ENCODE results near the gene HDAC4. TPM values are rescaled to one million over a fixed set of nuclear protein-coding genes. Genes with fewer than 3 reads are reported as not detected.
"Not testable (repeated sequence)": the region's sequence is repeated elsewhere in the genome, so short reads cannot be mapped to it uniquely, and the experiment has no call there.

Gene HDAC4
- total RNA-seq, 1 donor from 2014 or later: 11.8 TPM

DNA sequence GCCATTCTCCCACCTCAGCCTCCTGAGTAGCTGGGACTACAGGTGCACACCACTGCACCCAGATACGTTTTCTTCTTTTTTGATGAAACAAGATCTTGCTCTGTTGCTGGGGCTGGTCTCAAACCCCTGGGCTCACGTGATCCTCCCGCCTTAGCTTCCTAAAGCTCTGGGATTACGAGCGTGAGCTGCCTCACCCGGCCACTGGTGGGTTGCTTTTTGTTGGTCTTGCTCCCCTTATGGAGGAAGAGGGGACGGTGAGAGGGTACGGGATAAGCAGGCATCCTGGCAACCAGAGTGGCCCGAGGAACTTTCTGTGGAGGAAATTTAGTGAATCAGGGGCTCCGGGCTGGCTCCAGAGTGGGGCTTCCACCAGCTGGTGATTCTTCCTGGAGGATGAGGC lies 222.3 kb downstream of the HDAC4 start:
- H3K79me2 ChIP-seq (ENCODE audit: insufficient read depth, low read length): no peaks in the 10 kb centered on the region
- Mint-ChIP-seq H3K36me3 (ENCODE audit: low read depth, unreplicated experiment) (peaks cover 33% of the 10 kb centered on the region), H3K27ac (ENCODE audit: unreplicated experiment) (no peak overlapping the region), H3K4me1 (ENCODE audit: low read depth, unreplicated experiment) (no peaks in the 10 kb centered on the region), H3K9me3 (ENCODE audit: unreplicated experiment) (peaks cover 6% of the 10 kb centered on the region), H3K4me3 (ENCODE audit: unreplicated experiment) (no peak overlapping the region), H3K27me3 (ENCODE audit: low read depth, unreplicated experiment) (no peaks in the 10 kb centered on the region)
- no peak overlapping the region for H3K27ac ChIP-seq (ENCODE audit: low read depth, low read length)
- H3K4me2 ChIP-seq (ENCODE audit: low read length): no peak overlapping the region
- no peaks in the 10 kb centered on the region for H4K20me1 ChIP-seq (ENCODE audit: insufficient read depth, low read length)
- TF ChIP-seq EZH2 (IDR thresholded peaks at IDR 0.05; ENCODE audit: insufficient read depth, low read length): no peak
- TF ChIP-seq, protein P1, sequence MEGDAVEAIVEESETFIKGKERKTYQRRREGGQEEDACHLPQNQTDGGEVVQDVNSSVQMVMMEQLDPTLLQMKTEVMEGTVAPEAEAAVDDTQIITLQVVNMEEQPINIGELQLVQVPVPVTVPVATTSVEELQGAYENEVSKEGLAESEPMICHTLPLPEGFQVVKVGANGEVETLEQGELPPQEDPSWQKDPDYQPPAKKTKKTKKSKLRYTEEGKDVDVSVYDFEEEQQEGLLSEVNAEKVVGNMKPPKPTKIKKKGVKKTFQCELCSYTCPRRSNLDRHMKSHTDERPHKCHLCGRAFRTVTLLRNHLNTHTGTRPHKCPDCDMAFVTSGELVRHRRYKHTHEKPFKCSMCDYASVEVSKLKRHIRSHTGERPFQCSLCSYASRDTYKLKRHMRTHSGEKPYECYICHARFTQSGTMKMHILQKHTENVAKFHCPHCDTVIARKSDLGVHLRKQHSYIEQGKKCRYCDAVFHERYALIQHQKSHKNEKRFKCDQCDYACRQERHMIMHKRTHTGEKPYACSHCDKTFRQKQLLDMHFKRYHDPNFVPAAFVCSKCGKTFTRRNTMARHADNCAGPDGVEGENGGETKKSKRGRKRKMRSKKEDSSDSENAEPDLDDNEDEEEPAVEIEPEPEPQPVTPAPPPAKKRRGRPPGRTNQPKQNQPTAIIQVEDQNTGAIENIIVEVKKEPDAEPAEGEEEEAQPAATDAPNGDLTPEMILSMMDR (IDR thresholded peaks at IDR 0.05; ENCODE audit: insufficient read depth, low read depth, low read length): no peak
- DNase-seq (ENCODE audit: low read depth): no peak
- H3K9ac ChIP-seq (ENCODE audit: low read length): no peak overlapping the region
- no peaks in the 10 kb centered on the region for H3K4me1 ChIP-seq (ENCODE audit: insufficient read depth, low read length)
- no peaks in the 10 kb centered on the region for H3K36me3 ChIP-seq (ENCODE audit: insufficient read depth, low read length)
- no peak overlapping the region for H2AFZ ChIP-seq (ENCODE audit: low read depth, low read length)
- FAIRE-seq: no peak
- H3K4me3 ChIP-seq (ENCODE audit: insufficient read depth, low read depth, low read length): no peak overlapping the region
- H3K27me3 ChIP-seq (ENCODE audit: insufficient read depth, low read length): no peaks in the 10 kb centered on the region
- no peaks in the 10 kb centered on the region for H3K9me3 ChIP-seq (ENCODE audit: insufficient read depth, low read depth, low read length)

- Mint-ChIP-seq H3K4me1 (ENCODE audit: low read depth, unreplicated experiment) (no peaks in the 10 kb centered on the region), H3K27ac (ENCODE audit: unreplicated experiment) (no peak overlapping the region), H3K4me3 (ENCODE audit: unreplicated experiment) (no peak overlapping the region), H3K36me3 (ENCODE audit: low read depth, unreplicated experiment) (peaks cover 33% of the 10 kb centered on the region), H3K27me3 (ENCODE audit: low read depth, unreplicated experiment) (no peaks in the 10 kb centered on the region), H3K9me3 (ENCODE audit: unreplicated experiment) (peaks cover 6% of the 10 kb centered on the region)
- Histone ChIP-seq H3K9ac (ENCODE audit: low read length) (no peak overlapping the region), H3K27me3 (ENCODE audit: insufficient read depth, low read length) (no peaks in the 10 kb centered on the region), H3K79me2 (ENCODE audit: insufficient read depth, low read length) (no peaks in the 10 kb centered on the region), H3K4me1 (ENCODE audit: insufficient read depth, low read length) (no peaks in the 10 kb centered on the region), H2AFZ (ENCODE audit: low read depth, low read length) (no peak overlapping the region), H3K27ac (ENCODE audit: low read depth, low read length) (no peak overlapping the region), H3K4me3 (ENCODE audit: insufficient read depth, low read depth, low read length) (no peak overlapping the region), H3K36me3 (ENCODE audit: insufficient read depth, low read length) (no peaks in the 10 kb centered on the region), H4K20me1 (ENCODE audit: insufficient read depth, low read length) (no peaks in the 10 kb centered on the region), H3K9me3 (ENCODE audit: insufficient read depth, low read depth, low read length) (no peaks in the 10 kb centered on the region), H3K4me2 (ENCODE audit: low read length) (no peak overlapping the region)
- FAIRE-seq (no peak), DNase-seq (ENCODE audit: low read depth) (no peak)
- TF ChIP-seq, protein P1 (IDR thresholded peaks at IDR 0.05; ENCODE audit: insufficient read depth, low read depth, low read length): no peak
- no peak for TF ChIP-seq EZH2 (IDR thresholded peaks at IDR 0.05; ENCODE audit: insufficient read depth, low read length)
Observed at GRCh38 chr2:239177908-239178307, 222.9 kb downstream of the HDAC4 start.

DNA sequence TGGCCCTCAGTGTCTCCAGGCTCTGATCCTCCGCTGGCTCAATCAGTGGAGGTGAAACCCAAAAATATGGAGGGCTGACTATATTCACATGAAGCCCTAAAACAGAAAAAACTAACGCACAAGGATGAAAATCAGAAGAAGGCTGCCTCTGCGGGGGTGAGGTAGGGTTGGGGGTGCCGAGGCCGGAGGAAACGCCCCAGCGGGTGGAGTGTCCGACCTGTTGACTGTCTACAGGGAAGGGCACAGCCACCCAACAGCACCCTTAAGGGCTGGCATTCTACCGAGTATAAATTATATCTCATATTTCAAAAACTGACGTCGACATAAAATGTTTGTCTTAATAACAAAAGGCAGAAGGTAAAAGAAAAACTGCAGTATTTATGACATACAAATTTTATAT lies 223.5 kb downstream of the HDAC4 start:
- Mint-ChIP-seq H3K36me3 (ENCODE audit: low read depth, unreplicated experiment) (peaks cover 33% of the 10 kb centered on the region), H3K27ac (ENCODE audit: unreplicated experiment) (no peak overlapping the region), H3K9me3 (ENCODE audit: unreplicated experiment) (peaks cover 9% of the 10 kb centered on the region), H3K27me3 (ENCODE audit: low read depth, unreplicated experiment) (no peaks in the 10 kb centered on the region), H3K4me1 (ENCODE audit: low read depth, unreplicated experiment) (no peaks in the 10 kb centered on the region), H3K4me3 (ENCODE audit: unreplicated experiment) (no peak overlapping the region)
- Histone ChIP-seq H4K20me1 (ENCODE audit: insufficient read depth, low read length) (no peaks in the 10 kb centered on the region), H3K27ac (ENCODE audit: low read depth, low read length) (no peak overlapping the region), H3K4me3 (ENCODE audit: insufficient read depth, low read depth, low read length) (no peak overlapping the region), H3K9me3 (ENCODE audit: insufficient read depth, low read depth, low read length) (no peaks in the 10 kb centered on the region), H3K4me2 (ENCODE audit: low read length) (no peak overlapping the region), H3K4me1 (ENCODE audit: insufficient read depth, low read length) (no peaks in the 10 kb centered on the region), H2AFZ (ENCODE audit: low read depth, low read length) (no peak overlapping the region), H3K9ac (ENCODE audit: low read length) (no peak overlapping the region), H3K36me3 (ENCODE audit: insufficient read depth, low read length) (no peaks in the 10 kb centered on the region), H3K79me2 (ENCODE audit: insufficient read depth, low read length) (no peaks in the 10 kb centered on the region), H3K27me3 (ENCODE audit: insufficient read depth, low read length) (no peaks in the 10 kb centered on the region)
- DNase-seq (ENCODE audit: low read depth) (no peak), FAIRE-seq (no peak)
- TF ChIP-seq, protein P1 (IDR thresholded peaks at IDR 0.05; ENCODE audit: insufficient read depth, low read depth, low read length): no peak
- no peak for TF ChIP-seq EZH2 (IDR thresholded peaks at IDR 0.05; ENCODE audit: insufficient read depth, low read length)

GRCh38 chr2:239176138-239176803 lies 224.5 kb downstream of the HDAC4 start:
- peaks cover 33% of the 10 kb centered on the region for H3K36me3 Mint-ChIP-seq (ENCODE audit: low read depth, unreplicated experiment)
- H3K79me2 ChIP-seq (ENCODE audit: insufficient read depth, low read length); DNase-seq (ENCODE audit: low read depth): not testable (repeated sequence)

More at GRCh38 chr2:239176138-239176803, 224.5 kb downstream of the HDAC4 start:
- H3K4me3 Mint-ChIP-seq (ENCODE audit: unreplicated experiment); FAIRE-seq; H3K9ac ChIP-seq (ENCODE audit: low read length); H3K36me3 ChIP-seq (ENCODE audit: insufficient read depth, low read length); H3K4me1 ChIP-seq (ENCODE audit: insufficient read depth, low read length); H3K4me2 ChIP-seq (ENCODE audit: low read length); H3K27me3 Mint-ChIP-seq (ENCODE audit: low read depth, unreplicated experiment); H4K20me1 ChIP-seq (ENCODE audit: insufficient read depth, low read length); H3K4me1 Mint-ChIP-seq (ENCODE audit: low read depth, unreplicated experiment); H2AFZ ChIP-seq (ENCODE audit: low read depth, low read length); H3K4me3 ChIP-seq (ENCODE audit: insufficient read depth, low read depth, low read length); H3K9me3 ChIP-seq (ENCODE audit: insufficient read depth, low read depth, low read length); H3K27ac Mint-ChIP-seq (ENCODE audit: unreplicated experiment); H3K27me3 ChIP-seq (ENCODE audit: insufficient read depth, low read length); H3K27ac ChIP-seq (ENCODE audit: low read depth, low read length): not testable (repeated sequence)
- H3K9me3 Mint-ChIP-seq (ENCODE audit: unreplicated experiment): peaks cover 15% of the 10 kb centered on the region
